Neural progenitor cell (in vitro differentiated cells): Measurements from ENCODE around the gene PDE5A. TPM values are rescaled to one million over a fixed set of nuclear protein-coding genes. Genes with fewer than 3 reads are reported as not detected.

ENCODE experiments used
- DNase-seq: peaks from one replicate; pipeline ENCODE4 v3.0.0-alpha.2; 2016; ENCODE audit warnings: low spot score
- H2AFZ ChIP-seq: fragments of 200-600 bp; sonication (generic); replicated peaks from 2 replicates; pipeline ENCODE4 v1.6.1; 2016; ENCODE audit warnings: antibody characterized with exemption
- H3F3A ChIP-seq: fragments of 200-600 bp; sonication (generic); 2 replicates; pipeline ENCODE4 v1.6.1; 2016; ENCODE audit warnings: antibody characterized with exemption, low read depth
- H3K27ac ChIP-seq: fragments of 200-600 bp; sonication (generic); 2 replicates; pipeline ENCODE4 v1.5.1; 2016; ENCODE audit warnings: mild to moderate bottlenecking
- H3K27me3 ChIP-seq: fragments of 200-600 bp; sonication (generic); 2 replicates; pipeline ENCODE4 v1.6.1; 2016; ENCODE audit warnings: mild to moderate bottlenecking, moderate library complexity
- H3K36me3 ChIP-seq: fragments of 200-600 bp; sonication (generic); 2 replicates; pipeline ENCODE4 v1.5.1; 2016
- H3K4me1 ChIP-seq: fragments of 200-600 bp; sonication (generic); 2 replicates; pipeline ENCODE4 v1.6.1; 2016; ENCODE audit warnings: mixed run types
- H3K4me2 ChIP-seq: fragments of 200-600 bp; sonication (generic); 2 replicates; pipeline ENCODE4 v1.6.1; 2016
- H3K4me3 ChIP-seq: fragments of 200-600 bp; sonication (generic); 2 replicates; pipeline ENCODE4 v1.5.1; 2016
- H3K79me2 ChIP-seq: fragments of 200-600 bp; sonication (generic); 2 replicates; pipeline ENCODE4 v1.6.1; 2016; ENCODE audit warnings: low read depth
- H3K9ac ChIP-seq: fragments of 200-600 bp; sonication (generic); 2 replicates; pipeline ENCODE4 v1.6.1; 2016
- H3K9me3 ChIP-seq: fragments of 200-600 bp; sonication (generic); 2 replicates; pipeline ENCODE4 v1.5.1; 2016; ENCODE audit warnings: low read depth
- H4K20me1 ChIP-seq: fragments of 200-600 bp; sonication (generic); 2 replicates; pipeline ENCODE4 v1.6.1; 2016; ENCODE audit warnings: low read depth
- H3K27ac Mint-ChIP-seq: 3 replicates; pipeline ENCODE4 v1.8.0; 2021; ENCODE audit warnings: mixed read lengths
- H3K27me3 Mint-ChIP-seq: 2 replicates; pipeline ENCODE4 v1.8.0; 2022; ENCODE audit warnings: low read depth, mild to moderate bottlenecking, inconsistent platforms, moderate library complexity, mixed read lengths; ENCODE audit not compliant: insufficient read depth
- H3K36me3 Mint-ChIP-seq: 3 replicates; pipeline ENCODE4 v1.8.0; 2021; ENCODE audit warnings: mixed read lengths
- H3K4me1 Mint-ChIP-seq: 3 replicates; pipeline ENCODE4 v1.8.0; 2021; ENCODE audit warnings: mixed read lengths
- H3K4me3 Mint-ChIP-seq: 3 replicates; pipeline ENCODE4 v1.8.0; 2021; ENCODE audit warnings: mild to moderate bottlenecking, moderate library complexity, mixed read lengths
- H3K9me3 Mint-ChIP-seq: 3 replicates; pipeline ENCODE4 v1.8.0; 2020; ENCODE audit warnings: mixed read lengths
- EZH2 ChIP-seq: fragments of 200-600 bp; sonication (generic); IDR thresholded peaks from 2 replicates; pipeline ENCODE4 v1.6.1; 2017; ENCODE audit warnings: antibody characterized with exemption, mild to moderate bottlenecking, moderate library complexity
- EZH2phosphoT487 ChIP-seq: fragments of 200-600 bp; sonication (generic); IDR thresholded peaks from 2 replicates; pipeline ENCODE4 v1.6.1; 2017; ENCODE audit warnings: antibody characterized with exemption
- total RNA-seq: library from RNA; depleted of rRNA; stranded (reverse); fragments of >200 nt; gene quantifications from 2 replicates; pipeline ENCODE4 v1.2.3, GENCODE V29; 2015; ENCODE audit warnings: low replicate concordance
- TF ChIP-seq, protein P1 (sequence below): fragments of 200-600 bp; sonication (generic); IDR thresholded peaks from 2 replicates; pipeline ENCODE4 v1.5.1; 2017; ENCODE audit warnings: antibody characterized with exemption, mild to moderate bottlenecking

PDE5A gene
- total RNA-seq, 1 donor from 2014 or later, result 32.4 TPM

DNA sequence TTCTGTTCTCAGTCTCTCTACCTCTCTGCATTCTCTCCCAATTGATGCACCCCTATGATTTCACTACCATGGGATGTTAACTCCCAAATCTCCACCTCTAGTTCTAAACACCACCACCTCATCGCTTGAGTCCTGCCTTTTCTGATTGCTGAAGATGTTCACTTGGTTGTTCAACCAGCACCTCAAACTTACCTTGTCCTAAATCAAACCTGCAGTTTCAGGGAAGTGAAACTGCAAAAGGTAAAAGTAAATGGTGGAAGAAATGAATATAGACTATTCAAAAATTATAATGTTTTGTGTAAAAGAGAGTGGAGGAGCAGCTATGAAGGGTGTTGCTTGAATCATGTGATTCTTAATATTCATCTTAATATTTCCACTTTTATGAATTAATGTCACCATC lies 91.0 kb downstream of the PDE5A start:
- Mint-ChIP-seq H3K27me3 (no peaks in the 10 kb centered on the region), H3K27ac (no peak overlapping the region), H3K36me3 (peaks cover 32% of the 10 kb centered on the region), H3K9me3 (peaks cover 16% of the 10 kb centered on the region), H3K4me1 (no peaks in the 10 kb centered on the region), H3K4me3 (no peak overlapping the region)
- H3F3A ChIP-seq, result peaks cover 22% of the 10 kb centered on the region
- H3K4me3 ChIP-seq, result no peak overlapping the region
- no peaks in the 10 kb centered on the region for H3K27me3 ChIP-seq
- no peak for DNase-seq
- no peak overlapping the region for H3K9ac ChIP-seq
- TF ChIP-seq EZH2phosphoT487 (no peak), EZH2 (no peak)
- TF ChIP-seq, protein P1, sequence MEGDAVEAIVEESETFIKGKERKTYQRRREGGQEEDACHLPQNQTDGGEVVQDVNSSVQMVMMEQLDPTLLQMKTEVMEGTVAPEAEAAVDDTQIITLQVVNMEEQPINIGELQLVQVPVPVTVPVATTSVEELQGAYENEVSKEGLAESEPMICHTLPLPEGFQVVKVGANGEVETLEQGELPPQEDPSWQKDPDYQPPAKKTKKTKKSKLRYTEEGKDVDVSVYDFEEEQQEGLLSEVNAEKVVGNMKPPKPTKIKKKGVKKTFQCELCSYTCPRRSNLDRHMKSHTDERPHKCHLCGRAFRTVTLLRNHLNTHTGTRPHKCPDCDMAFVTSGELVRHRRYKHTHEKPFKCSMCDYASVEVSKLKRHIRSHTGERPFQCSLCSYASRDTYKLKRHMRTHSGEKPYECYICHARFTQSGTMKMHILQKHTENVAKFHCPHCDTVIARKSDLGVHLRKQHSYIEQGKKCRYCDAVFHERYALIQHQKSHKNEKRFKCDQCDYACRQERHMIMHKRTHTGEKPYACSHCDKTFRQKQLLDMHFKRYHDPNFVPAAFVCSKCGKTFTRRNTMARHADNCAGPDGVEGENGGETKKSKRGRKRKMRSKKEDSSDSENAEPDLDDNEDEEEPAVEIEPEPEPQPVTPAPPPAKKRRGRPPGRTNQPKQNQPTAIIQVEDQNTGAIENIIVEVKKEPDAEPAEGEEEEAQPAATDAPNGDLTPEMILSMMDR, result no peak
- no peak overlapping the region for H2AFZ ChIP-seq
- H4K20me1 ChIP-seq, result no peaks in the 10 kb centered on the region
- H3K4me1 ChIP-seq, result peaks cover 31% of the 10 kb centered on the region
- peaks cover 19% of the 10 kb centered on the region for H3K36me3 ChIP-seq
- peaks cover 10% of the 10 kb centered on the region for H3K9me3 ChIP-seq
- H3K27ac ChIP-seq, result no peak overlapping the region
- H3K79me2 ChIP-seq, result no peaks in the 10 kb centered on the region
- H3K4me2 ChIP-seq, result peak overlapping the region; percentile 38

DNA sequence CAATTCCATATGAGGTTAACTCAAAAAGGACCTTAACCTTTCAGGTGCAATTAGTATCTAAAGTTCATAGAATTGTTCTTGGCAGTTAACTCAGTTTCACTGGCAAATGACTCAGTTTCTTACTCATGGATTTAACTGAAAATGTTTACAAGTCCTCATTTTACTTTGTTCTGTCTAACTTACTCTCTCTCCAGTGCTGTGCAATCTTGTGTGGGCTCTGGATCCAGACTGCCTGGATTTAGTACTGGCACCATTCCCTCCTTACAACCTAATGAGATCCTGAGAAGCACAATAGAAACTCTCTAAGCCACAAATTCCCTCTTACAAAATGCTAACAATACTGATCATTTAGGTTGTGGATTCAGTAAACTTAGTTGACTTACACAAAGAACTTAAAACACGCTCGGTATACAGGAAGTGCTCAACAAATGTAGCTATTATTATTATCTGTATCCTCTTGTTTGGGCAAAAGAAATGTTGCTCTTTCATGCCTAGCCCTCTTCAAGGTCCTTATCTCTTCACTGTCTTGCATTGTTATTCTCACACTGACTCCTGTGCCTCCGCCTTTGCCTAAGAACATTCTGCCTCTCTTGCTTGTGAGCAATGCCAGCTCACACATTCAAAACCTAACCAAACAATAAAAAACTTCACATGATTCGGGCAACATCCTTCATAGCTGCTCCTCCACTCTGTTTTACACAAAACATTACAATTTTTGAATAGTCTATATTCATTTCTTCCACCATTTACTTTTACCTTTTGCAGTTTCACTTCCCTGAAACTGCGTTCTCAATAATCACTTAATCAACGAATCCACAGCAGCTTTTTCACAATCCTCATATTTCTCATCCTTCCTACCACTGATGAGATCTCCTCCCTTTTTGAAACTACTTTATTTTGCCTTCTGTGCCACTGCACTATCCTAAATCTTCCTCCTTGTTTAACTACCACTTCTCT lies 91.8 kb downstream of the PDE5A start:
- no peak overlapping the region for H3K4me3 ChIP-seq
- H3K4me1 ChIP-seq, result peaks cover 36% of the 10 kb centered on the region
- H3K4me2 ChIP-seq, result peak overlapping the region; percentile 38
- H3K36me3 ChIP-seq, result peaks cover 19% of the 10 kb centered on the region
- Mint-ChIP-seq H3K36me3 (peaks cover 32% of the 10 kb centered on the region), H3K9me3 (peaks cover 16% of the 10 kb centered on the region), H3K27me3 (no peaks in the 10 kb centered on the region), H3K27ac (no peak overlapping the region), H3K4me3 (no peak overlapping the region), H3K4me1 (no peaks in the 10 kb centered on the region)
- peak overlapping the region; percentile 81 for H3K27ac ChIP-seq
- H3K27me3 ChIP-seq, result no peaks in the 10 kb centered on the region
- no peak for TF ChIP-seq EZH2
- TF ChIP-seq, protein P1, result no peak
- no peak for TF ChIP-seq EZH2phosphoT487
- no peak overlapping the region for H3K9ac ChIP-seq
- H4K20me1 ChIP-seq, result no peaks in the 10 kb centered on the region
- peak; percentile 67 for DNase-seq
- peaks cover 22% of the 10 kb centered on the region for H3F3A ChIP-seq
- no peaks in the 10 kb centered on the region for H3K79me2 ChIP-seq
- peaks cover 10% of the 10 kb centered on the region for H3K9me3 ChIP-seq
- H2AFZ ChIP-seq, result no peak overlapping the region

DNA sequence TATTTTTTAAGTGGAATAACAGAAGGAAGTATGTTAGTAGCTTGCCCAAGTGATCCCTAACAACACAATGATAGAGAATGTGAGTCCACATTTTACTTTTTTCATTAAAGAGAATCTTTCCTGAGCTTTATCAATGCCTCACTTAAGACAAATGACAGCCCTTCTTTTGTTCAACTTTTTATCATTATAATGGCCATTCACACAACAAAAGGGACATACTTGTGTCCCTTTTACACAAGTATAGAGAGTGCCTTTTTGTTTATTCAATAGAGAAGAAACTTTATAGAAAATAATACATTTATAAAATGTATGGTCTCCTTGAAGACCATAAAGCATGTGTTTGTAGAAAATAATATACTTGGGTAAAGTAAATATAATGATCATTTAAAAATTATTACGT lies 96.3 kb downstream of the PDE5A start:
- H3K9ac ChIP-seq, result no peak overlapping the region
- peaks cover 19% of the 10 kb centered on the region for H3K36me3 ChIP-seq
- H3K9me3 ChIP-seq, result peaks cover 10% of the 10 kb centered on the region
- H3K4me1 Mint-ChIP-seq, result no peaks in the 10 kb centered on the region
- no peaks in the 10 kb centered on the region for H3K79me2 ChIP-seq
- peaks cover 16% of the 10 kb centered on the region for H3K9me3 Mint-ChIP-seq
- H3K27me3 ChIP-seq, result no peaks in the 10 kb centered on the region
- no peaks in the 10 kb centered on the region for H3K27me3 Mint-ChIP-seq
- no peak for DNase-seq
- H3K4me1 ChIP-seq, result peaks cover 39% of the 10 kb centered on the region
- H2AFZ ChIP-seq, result no peak overlapping the region
- TF ChIP-seq EZH2phosphoT487 (no peak), EZH2 (no peak)
- TF ChIP-seq, protein P1, result no peak
- H3F3A ChIP-seq, result peaks cover 18% of the 10 kb centered on the region
- no peak overlapping the region for H3K27ac ChIP-seq
- H3K4me3 ChIP-seq, result no peak overlapping the region
- no peak overlapping the region for H3K4me2 ChIP-seq
- H3K36me3 Mint-ChIP-seq, result peaks cover 38% of the 10 kb centered on the region
- H3K4me3 Mint-ChIP-seq, result no peak overlapping the region
- no peaks in the 10 kb centered on the region for H4K20me1 ChIP-seq
- H3K27ac Mint-ChIP-seq, result no peak overlapping the region
